Neural crest cell (in vitro differentiated cells): ENCODE results near the gene MSTN. TPM values are rescaled to one million over a fixed set of nuclear protein-coding genes. Genes with fewer than 3 reads are reported as not detected.

Experiments used
- DNase-seq: peaks from one replicate; pipeline ENCODE4 v3.0.0; 2021; ENCODE audit warnings: low read depth, mixed read lengths, low spot score
- H3K27ac Mint-ChIP-seq: one replicate; pipeline ENCODE4 v1.8.0; 2021; ENCODE audit warnings: mild to moderate bottlenecking, mixed read lengths; ENCODE audit not compliant: unreplicated experiment
- H3K27me3 Mint-ChIP-seq: 2 replicates; pipeline ENCODE4 v1.8.0; 2021; ENCODE audit warnings: low read depth, mild to moderate bottlenecking, mixed read lengths
- H3K36me3 Mint-ChIP-seq: 2 replicates; pipeline ENCODE4 v1.8.0; 2021; ENCODE audit warnings: low read depth, mild to moderate bottlenecking, mixed read lengths
- H3K4me1 Mint-ChIP-seq: 2 replicates; pipeline ENCODE4 v1.8.0; 2021; ENCODE audit warnings: mixed read lengths
- H3K4me3 Mint-ChIP-seq: one replicate; pipeline ENCODE4 v1.8.0; 2021; ENCODE audit warnings: mild to moderate bottlenecking, mixed read lengths
- H3K9me3 Mint-ChIP-seq: 2 replicates; pipeline ENCODE4 v1.8.0; 2021; ENCODE audit warnings: mixed read lengths
- total RNA-seq: library from RNA; stranded (reverse); gene quantifications from 2 replicates; pipeline ENCODE4 v1.2.1, GENCODE V29; 2021
- TF ChIP-seq, protein P1 (sequence below): fragments of 200-600 bp; sonication (generic); conservative IDR thresholded peaks from 2 replicates; pipeline ENCODE4 v1.5.0; 2021; ENCODE audit warnings: antibody characterized with exemption, mild to moderate bottlenecking

MSTN gene
- total RNA-seq, 1 donor from 2014 or later, result 0.35 TPM

DNA sequence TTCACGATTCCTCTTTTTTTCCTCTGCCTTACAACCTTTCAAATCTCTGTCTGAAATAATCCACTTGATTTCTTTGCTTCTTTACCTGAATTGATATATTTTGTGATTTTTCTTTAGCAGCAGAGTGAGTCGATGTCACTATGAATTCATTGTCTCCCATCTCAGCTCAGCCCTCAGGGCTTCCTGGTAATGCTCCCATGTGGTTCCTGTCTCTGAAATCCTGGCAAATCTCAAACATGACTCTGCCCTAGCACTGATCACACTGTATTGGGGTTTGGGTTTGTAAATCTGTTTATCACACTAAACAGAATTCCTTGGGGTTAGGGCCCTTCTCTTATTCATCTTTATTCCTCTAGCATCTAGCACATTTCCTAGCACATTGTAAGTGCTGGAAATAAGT, 43.0 kb upstream of the MSTN start:
- Mint-ChIP-seq H3K4me1 (peaks cover 6% of the 10 kb centered on the region), H3K27ac (no peak overlapping the region), H3K9me3 (peaks cover 4% of the 10 kb centered on the region), H3K27me3 (no peaks in the 10 kb centered on the region), H3K36me3 (peaks cover 3% of the 10 kb centered on the region), H3K4me3 (no peak overlapping the region)
- no peak for DNase-seq
- TF ChIP-seq, protein P1, sequence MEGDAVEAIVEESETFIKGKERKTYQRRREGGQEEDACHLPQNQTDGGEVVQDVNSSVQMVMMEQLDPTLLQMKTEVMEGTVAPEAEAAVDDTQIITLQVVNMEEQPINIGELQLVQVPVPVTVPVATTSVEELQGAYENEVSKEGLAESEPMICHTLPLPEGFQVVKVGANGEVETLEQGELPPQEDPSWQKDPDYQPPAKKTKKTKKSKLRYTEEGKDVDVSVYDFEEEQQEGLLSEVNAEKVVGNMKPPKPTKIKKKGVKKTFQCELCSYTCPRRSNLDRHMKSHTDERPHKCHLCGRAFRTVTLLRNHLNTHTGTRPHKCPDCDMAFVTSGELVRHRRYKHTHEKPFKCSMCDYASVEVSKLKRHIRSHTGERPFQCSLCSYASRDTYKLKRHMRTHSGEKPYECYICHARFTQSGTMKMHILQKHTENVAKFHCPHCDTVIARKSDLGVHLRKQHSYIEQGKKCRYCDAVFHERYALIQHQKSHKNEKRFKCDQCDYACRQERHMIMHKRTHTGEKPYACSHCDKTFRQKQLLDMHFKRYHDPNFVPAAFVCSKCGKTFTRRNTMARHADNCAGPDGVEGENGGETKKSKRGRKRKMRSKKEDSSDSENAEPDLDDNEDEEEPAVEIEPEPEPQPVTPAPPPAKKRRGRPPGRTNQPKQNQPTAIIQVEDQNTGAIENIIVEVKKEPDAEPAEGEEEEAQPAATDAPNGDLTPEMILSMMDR, result no peak

DNA sequence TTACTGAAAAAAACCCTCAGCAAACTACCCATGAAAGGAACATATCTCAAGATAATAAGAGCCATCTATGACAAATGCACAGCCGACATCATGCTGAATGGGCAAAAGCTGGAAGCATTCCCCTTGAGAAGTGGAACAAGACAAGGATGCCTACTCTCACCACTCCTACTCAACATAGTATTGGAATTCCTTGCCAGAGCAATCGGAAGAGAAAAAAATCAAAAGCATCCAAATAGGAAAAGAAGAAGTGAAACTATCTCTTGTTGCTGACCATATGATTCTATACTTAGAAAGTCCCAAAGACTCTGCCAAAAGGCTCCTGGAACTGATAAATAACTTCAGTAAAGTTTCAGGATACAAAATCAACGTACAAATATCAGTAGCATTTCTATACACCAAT, 40.6 kb upstream of the MSTN start:
- Mint-ChIP-seq H3K36me3 (peaks cover 7% of the 10 kb centered on the region), H3K4me3 (no peak overlapping the region), H3K4me1 (peaks cover 6% of the 10 kb centered on the region), H3K9me3 (peaks cover 12% of the 10 kb centered on the region), H3K27me3 (no peaks in the 10 kb centered on the region), H3K27ac (no peak overlapping the region)
- no peak for DNase-seq
- TF ChIP-seq, protein P1, result no peak

DNA sequence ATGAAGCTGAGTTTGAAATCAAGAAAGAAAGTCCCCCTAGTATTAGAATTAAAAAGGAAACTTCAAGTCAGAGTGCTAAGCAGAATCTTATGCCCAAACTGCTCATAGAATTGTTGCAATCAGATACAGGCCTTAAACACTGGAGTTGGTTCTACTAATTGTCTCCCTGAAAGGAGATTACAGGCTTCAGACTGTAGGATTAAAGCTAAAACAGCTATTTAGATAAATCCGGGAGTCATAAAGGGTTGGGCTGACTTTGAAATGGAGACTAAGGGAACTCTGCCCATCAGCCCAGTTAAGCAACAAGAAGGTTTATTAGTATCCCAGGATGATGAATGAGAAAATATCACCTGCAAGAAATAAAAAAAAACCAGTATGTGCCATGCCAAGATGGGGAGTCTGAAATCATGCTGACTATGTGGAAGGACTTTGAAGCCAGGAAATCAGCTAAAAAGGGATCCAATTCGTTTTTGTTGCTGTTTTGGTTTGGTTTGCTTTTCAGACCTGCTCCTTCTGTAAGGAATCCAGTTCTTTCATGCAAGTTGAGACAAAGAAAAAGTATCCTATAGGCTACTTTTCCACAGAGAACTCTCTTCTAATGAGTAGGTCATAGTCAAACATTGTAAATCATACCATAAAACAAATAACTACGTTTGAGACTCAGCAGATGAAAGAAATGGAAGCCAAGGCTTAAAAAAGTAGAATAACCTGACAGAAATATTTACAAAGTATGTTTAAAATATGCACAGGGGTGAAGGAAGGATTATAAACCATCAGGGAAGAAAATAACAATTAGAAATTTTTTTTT, 37.6 kb upstream of the MSTN start:
- Mint-ChIP-seq H3K4me1 (no peaks in the 10 kb centered on the region), H3K27ac (no peak overlapping the region), H3K27me3 (no peaks in the 10 kb centered on the region), H3K9me3 (peaks cover 14% of the 10 kb centered on the region), H3K36me3 (peaks cover 7% of the 10 kb centered on the region), H3K4me3 (no peak overlapping the region)
- TF ChIP-seq, protein P1, result no peak
- DNase-seq, result no peak

DNA sequence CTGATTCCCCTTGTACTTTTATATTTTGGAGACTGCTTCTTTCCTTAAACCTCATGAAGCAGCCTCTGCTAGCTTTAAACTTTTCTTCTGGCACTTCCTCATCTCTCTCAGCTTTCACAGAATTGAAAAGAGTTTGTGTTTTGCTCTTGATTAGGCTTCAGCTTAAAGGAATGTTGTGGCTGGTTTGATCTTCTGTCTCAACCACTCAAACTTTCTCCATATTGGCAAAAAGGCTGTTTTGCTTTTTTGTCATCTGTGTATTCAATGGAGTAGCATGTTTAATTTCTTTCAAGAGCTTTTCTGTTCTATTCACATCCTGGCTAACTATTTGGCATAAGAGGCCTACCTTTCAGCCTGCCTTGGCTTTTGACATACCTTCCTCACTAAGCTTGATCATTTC, 36.3 kb upstream of the MSTN start:
- DNase-seq, result no peak
- Mint-ChIP-seq H3K27ac (no peak overlapping the region), H3K9me3 (peaks cover 14% of the 10 kb centered on the region), H3K4me1 (no peaks in the 10 kb centered on the region), H3K36me3 (peaks cover 7% of the 10 kb centered on the region), H3K27me3 (no peaks in the 10 kb centered on the region), H3K4me3 (no peak overlapping the region)
- TF ChIP-seq, protein P1, result no peak

DNA sequence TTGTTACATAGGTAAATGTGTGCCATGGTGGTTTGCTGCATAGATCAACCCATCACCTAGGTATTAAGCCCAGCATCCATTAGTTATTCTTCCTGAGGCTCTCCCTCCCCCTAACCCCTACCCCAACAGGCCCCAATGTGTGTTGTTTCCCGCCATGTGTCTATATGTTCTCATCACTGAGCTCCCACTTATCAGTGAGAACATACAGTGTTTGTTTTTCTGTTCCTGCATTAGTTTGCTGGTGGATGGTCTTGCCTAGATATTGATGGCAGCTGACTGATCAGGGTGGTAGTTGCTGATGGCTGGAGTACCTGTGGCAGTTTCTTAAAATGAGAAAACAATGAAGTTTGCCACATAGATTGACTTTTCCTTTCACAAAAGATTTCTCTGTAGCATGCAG, 34.6 kb upstream of the MSTN start:
- H3K9me3 Mint-ChIP-seq, result peaks cover 12% of the 10 kb centered on the region
- peaks cover 7% of the 10 kb centered on the region for H3K36me3 Mint-ChIP-seq
- H3K4me1 Mint-ChIP-seq, result no peaks in the 10 kb centered on the region
- no peak overlapping the region for H3K4me3 Mint-ChIP-seq
- no peak for DNase-seq
- H3K27me3 Mint-ChIP-seq, result no peaks in the 10 kb centered on the region
- TF ChIP-seq, protein P1, result no peak
- no peak overlapping the region for H3K27ac Mint-ChIP-seq
